HG03095 (cell line): ENCODE data around the gene ESRP2.

Experiments
- ATAC-seq: cut with Tn5 transposase; IDR thresholded peaks from one replicate; pipeline ENCODE4 v1.9.1; 2021; ENCODE audit warnings: moderate library complexity; ENCODE audit not compliant: unreplicated experiment

The ESRP2 gene

GRCh38 chr16:68223072-68223471, 12.9 kb downstream of the ESRP2 start:
- no peak for ATAC-seq

GRCh38 chr16:68219725-68220351, 16.1 kb downstream of the ESRP2 start:
- ATAC-seq = no peak

DNA sequence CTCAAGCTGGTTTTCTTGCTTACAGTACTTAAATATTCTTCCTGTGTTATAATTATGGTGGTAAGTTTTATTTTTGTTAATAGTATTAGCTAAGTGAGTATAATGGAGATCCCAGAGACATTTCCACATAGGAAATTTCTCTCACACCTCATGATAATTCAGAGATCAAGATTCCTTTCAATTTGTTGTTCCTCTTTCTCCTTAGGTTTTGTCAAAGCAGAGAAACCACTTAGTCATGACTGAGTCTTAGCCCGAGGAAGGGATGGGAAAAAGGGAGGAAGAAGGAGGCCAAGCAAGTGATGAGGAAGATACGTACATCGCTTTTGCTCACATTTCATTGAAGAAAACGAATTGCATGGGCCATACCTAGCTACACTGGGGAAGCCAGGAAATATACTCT, 18.4 kb downstream of the ESRP2 start:
- no peak for ATAC-seq

DNA sequence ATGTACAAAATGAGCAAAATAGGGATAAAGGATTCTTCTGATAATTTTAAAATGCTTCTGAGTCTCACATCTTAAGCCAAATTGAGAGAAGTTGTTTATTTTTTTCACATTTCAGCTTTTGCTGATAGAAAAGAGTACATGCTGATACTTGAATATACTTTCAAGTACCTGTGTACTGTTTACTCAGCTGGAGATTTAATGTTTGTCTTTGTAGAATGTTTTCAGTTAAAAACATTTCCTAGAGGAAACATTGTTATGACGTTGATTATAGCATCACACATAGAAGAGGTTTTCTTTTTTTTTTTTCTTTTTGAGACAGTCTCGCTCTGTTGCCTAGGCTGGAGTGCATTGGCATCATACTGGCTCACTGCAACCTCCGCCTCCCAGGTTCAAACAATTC, 19.7 kb downstream of the ESRP2 start:
- ATAC-seq = no peak

DNA sequence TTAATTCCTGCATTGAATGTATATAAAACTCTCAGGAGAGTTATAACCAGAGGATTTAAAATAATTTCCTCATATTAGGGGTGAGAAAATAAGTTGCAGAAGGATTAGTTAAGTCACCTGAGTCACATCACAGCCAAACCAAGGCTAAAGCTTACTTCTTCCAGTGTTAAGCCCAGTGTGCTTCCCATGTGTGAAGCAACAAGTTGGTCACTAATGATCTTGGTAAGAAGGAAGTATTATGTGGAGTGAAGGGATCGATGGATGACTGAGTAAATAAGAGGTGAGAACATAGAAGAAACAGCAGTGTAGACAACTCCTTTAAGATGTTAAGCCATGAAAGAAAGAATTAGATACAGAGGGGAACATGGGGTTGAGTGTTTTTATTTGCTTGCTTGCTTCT, 20.6 kb downstream of the ESRP2 start:
- ATAC-seq = no peak

DNA sequence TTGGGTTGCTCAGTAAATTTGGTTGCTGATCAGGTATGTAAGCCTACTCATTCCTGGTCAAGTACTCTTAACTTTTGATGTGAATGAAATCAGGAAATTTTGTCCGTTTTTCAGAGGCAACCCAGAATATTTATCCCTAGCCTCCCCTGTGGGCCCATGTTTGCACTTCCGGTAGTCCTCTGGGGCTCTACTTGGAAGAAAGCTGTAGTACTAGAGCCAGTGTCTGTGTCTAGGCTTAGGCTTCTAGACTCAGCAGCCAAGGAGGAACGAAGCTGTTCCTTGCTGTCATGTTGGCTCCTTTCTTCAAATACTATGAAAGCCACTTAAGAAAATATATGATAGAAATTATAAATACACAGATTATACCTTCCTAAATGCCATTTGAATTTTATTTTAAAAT, 21.2 kb downstream of the ESRP2 start:
- no peak for ATAC-seq

DNA sequence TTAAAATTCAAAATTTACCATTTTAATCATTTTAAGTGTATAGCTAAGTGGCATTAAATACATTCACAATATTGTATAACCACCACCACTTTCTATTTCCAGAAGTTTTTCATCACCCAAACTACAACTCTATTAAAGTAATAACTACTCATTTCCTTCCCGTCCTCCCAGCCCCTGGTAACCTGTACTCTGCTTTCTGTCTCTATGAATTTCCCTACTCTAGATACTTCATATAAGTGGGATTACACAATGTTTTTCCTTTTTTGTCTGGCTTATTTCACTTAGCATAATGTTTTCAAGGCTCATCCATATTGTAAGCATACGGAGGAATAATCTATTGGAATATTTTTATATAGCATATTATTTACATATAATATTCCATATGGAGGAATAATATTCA, 29.7 kb downstream of the ESRP2 start:
- ATAC-seq = no peak

GRCh38 chr16:68202091-68202519, 33.8 kb downstream of the ESRP2 start:
- ATAC-seq = no peak

DNA sequence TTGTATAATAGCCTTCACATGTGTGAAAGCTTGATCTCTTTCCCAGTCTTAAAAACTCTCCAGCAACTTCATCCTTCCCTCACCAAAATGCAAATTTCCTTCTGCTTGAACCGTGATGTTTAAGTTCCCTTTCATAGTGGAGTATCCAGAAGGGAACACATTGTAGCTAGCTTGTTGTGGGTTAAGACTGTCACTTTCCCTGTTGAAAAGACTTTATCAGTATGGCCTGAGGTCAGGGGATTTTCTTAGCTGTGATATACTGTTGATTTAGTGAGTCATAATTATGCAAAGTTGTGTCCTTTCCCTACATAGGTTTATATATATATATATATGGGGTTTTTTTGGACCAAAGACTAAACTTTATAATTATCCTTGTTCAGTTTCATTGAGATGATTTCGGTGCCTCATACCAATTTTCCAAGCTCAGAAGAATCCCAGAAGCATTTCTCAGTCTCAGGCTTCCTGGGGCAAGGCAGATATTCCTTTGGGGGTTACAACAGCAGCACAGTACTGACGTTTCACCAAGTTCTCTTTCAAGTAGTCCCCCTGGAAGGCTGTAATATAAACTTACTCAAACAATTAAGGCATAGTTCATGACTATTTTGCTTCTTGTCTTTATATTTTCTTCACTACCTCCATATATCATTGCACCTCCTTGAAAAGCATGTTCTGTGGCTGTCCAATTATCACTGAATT, 35.7 kb downstream of the ESRP2 start:
- ATAC-seq = no peak

DNA sequence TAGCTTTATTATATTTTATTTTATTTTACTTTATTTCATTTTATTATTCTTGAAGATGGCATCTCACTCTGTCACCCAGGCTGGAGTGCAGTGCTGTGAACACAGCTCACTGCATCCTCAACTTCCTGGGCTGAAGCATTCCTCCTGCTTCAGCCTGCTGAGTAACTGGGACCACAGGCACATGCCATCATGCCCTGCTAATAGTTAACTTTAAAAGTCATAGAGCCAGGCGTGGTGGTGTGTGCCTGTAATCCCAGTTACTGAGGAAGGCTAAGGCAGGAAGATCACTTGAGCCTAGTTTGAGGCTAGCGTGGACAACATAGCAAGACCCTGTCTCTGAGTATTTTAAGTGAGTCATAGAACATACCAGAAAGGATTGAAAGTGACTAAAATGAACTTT, 38.7 kb downstream of the ESRP2 start:
- no peak for ATAC-seq

DNA sequence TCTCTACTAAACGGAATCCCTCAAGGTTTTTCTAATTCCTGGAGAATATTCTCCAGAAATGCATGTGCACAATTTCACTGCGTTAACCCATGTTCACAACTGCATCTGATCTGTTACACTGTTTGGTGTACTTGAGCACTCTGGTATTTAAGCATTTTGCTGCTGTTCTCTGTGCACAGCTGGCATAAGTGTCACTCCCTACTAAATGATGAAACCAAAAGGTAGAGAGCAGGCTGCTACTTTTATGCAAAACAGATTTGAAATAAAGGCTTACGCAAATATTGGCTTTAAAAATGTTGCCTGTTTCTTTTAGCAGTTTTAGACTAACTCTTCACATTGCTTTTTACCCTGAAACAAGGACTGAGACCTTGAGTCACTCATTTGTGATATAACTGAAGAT, 41.7 kb downstream of the ESRP2 start:
- ATAC-seq = no peak

- no peak for ATAC-seq
These were observed 45.0 kb downstream of the ESRP2 start for GRCh38 chr16:68190736-68191510.

DNA sequence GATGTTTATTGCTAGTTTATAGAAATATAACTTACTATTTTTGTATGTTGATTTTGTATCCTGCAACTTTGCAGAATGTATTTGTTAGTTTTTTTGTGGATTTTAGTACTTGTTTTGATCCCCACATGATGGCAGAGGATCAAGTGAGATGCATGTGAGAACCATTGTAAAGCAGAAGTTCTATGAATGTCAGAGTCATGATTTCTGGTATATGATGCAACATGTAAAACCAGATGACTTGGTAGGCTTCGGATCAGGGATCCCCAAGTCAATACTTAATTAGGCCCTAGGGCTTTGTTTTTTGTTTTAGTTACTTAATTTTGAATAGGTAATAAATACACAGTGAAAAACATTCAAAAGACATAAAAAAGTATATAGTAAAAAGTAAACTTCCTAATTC, 45.8 kb downstream of the ESRP2 start:
- no peak for ATAC-seq

DNA sequence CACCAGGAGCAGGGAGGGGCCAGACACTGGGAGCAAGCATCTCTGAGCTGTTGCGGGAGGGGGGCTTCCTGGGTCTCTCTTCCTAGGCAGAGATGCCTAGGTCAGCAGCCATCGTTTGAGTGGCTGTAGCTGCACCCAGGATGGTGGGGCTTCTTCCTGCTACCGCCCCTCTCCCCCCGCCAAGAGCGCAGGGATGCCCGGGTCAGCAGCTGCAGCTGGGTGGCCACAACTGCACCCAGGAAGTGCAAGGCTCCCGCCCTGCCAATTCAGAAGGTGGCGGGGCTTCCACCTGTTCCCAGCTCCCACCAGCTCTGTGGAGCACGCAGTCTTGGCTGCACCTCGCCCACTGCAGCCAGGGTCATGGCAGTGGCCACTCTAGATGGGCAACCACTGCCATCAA, 47.8 kb downstream of the ESRP2 start:
- no peak for ATAC-seq

GRCh38 chr16:68187505-68187904, 48.4 kb downstream of the ESRP2 start:
- no peak for ATAC-seq

- ATAC-seq = no peak
These were observed 49.0 kb downstream of the ESRP2 start for GRCh38 chr16:68186877-68187276.

DNA sequence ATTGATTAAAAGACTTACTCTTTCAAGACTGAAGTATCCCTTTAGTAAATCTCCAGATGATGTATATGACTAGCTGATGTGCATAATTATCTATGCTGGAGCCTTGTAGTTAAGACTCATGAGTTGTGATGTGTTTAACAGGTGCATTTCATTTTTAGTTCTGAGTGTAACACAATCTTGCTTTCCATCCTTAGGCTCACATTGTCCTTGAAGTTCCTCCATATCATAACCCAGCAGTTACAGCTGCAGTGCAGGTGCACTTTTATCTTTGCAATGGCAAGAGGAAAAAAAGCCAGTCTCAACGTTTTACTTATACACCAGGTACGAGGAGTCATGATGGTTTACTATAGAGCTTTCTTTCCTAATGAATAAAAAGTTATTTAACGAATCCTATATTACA, 52.9 kb downstream of the ESRP2 start:
- ATAC-seq = no peak

GRCh38 chr16:68179855-68180254, 56.1 kb downstream of the ESRP2 start:
- ATAC-seq = no peak

- no peak for ATAC-seq
These were observed 56.6 kb downstream of the ESRP2 start for GRCh38 chr16:68179196-68179795.
